Mucosa of rectum (tissue), 2 donors: Measurements from ENCODE around the gene FGGY.
"Not testable (repeated sequence)": the region's sequence is repeated elsewhere in the genome, so short reads cannot be mapped to it uniquely, and the experiment has no call there.

Source experiments
- H3K27ac ChIP-seq, 2 donors: one replicate each; pipeline ENCODE4 v1.7.0; 2013; ENCODE audit warnings: inconsistent platforms in 2 of 2, low read depth in 2 of 2, low read length in 2 of 2
- H3K27me3 ChIP-seq, 2 donors: one replicate each; pipeline ENCODE4 v1.7.0; 2013; ENCODE audit warnings: low read length in 2 of 2; ENCODE audit not compliant: control insufficient read depth in 2 of 2, insufficient read depth in 2 of 2
- H3K36me3 ChIP-seq, 2 donors: one replicate each; pipeline ENCODE4 v1.7.0; 2013; ENCODE audit warnings: low read length in 2 of 2; ENCODE audit not compliant: control insufficient read depth in 2 of 2, insufficient read depth in 2 of 2
- H3K4me1 ChIP-seq, 2 donors: one replicate each; pipeline ENCODE4 v1.7.0; 2013; ENCODE audit warnings: low read length in 2 of 2, mild to moderate bottlenecking in 1 of 2; ENCODE audit not compliant: control insufficient read depth in 2 of 2, insufficient read depth in 2 of 2
- H3K4me3 ChIP-seq, 2 donors: one replicate each; pipeline ENCODE4 v1.7.0; 2013; ENCODE audit warnings: low read length in 2 of 2
- H3K9ac ChIP-seq, 2 donors: one replicate each; pipeline ENCODE4 v1.7.0; 2013; ENCODE audit warnings: low read length in 2 of 2, low read depth in 1 of 2, mild to moderate bottlenecking in 1 of 2
- H3K9me3 ChIP-seq, 2 donors: one replicate each; pipeline ENCODE4 v1.7.0; 2013; ENCODE audit warnings: low read length in 2 of 2; ENCODE audit not compliant: control insufficient read depth in 2 of 2
- donor health status: healthy.
- donor health status: Normal muscosa, but diverticular disease.

The FGGY gene

GRCh38 chr1:59577774-59578173 is 280.9 kb downstream of the FGGY start:
- Histone ChIP-seq H3K27me3 (no peaks in the 10 kb centered on the region), H3K9me3 (no peaks in the 10 kb centered on the region), H3K9ac (no peak overlapping the region), H3K4me1 (no peaks in the 10 kb centered on the region), H3K27ac (no peak overlapping the region), H3K36me3 (no peaks in the 10 kb centered on the region), H3K4me3 (no peak overlapping the region)

DNA sequence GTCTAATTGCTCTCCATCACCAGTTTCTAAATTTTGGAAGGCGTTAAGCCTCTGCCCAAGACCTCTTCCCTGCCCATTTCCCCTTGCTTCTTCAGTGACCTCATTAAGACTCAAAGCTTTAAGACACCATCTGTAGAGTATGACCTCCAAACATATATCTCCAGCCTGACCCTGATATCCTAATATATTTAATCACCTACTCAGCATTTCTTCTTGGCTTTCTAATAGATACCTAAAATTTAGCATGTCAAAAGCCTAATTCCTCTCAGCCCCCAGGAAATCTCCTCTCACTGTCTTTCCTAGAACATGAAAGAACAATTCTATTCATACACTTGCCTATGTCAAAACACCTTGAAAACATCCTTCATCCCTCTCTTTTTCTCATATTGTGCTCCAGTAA is 282.3 kb downstream of the FGGY start:
- H3K9me3 ChIP-seq, result no peaks in the 10 kb centered on the region
- H3K4me3 ChIP-seq, result no peak overlapping the region

GRCh38 chr1:59580257-59580656 is 283.4 kb downstream of the FGGY start:
- Histone ChIP-seq H3K9me3 (no peaks in the 10 kb centered on the region), H3K27me3 (no peaks in the 10 kb centered on the region)

More for the DNA sequence above, 282.3 kb downstream of the FGGY start:
- Histone ChIP-seq H3K27ac (no peak overlapping the region), H3K4me1 (no peaks in the 10 kb centered on the region), H3K9ac (no peak overlapping the region), H3K27me3 (no peaks in the 10 kb centered on the region), H3K36me3 (no peaks in the 10 kb centered on the region)

DNA sequence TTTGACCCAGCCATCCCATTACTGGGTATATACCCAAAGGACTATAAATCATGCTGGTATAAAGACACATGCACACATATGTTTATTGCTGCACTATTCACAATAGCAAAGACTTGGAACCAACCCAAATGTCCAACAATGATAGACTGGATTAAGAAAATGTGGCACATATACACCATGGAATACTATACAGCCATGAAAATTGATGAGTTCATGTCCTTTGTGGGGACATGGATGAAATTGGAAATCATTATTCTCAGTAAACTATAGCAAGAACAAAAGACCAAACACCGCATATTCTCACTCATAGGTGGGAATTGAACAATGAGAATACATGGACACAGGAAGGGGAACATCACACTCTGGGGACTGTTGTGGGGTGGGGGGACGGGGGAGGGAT is 295.5 kb downstream of the FGGY start:
- peaks cover 14 to 21% of the 10 kb centered on the region in 2 donors for H3K4me1 ChIP-seq
- not testable (repeated sequence) for H3K27me3 ChIP-seq, H3K9me3 ChIP-seq, H3K9ac ChIP-seq, H3K4me3 ChIP-seq, H3K36me3 ChIP-seq, H3K27ac ChIP-seq

More at GRCh38 chr1:59580257-59580656, 283.4 kb downstream of the FGGY start:
- Histone ChIP-seq H3K36me3 (no peaks in the 10 kb centered on the region), H3K27ac (no peak overlapping the region), H3K4me1 (no peaks in the 10 kb centered on the region), H3K9ac (no peak overlapping the region), H3K4me3 (no peak overlapping the region)

DNA sequence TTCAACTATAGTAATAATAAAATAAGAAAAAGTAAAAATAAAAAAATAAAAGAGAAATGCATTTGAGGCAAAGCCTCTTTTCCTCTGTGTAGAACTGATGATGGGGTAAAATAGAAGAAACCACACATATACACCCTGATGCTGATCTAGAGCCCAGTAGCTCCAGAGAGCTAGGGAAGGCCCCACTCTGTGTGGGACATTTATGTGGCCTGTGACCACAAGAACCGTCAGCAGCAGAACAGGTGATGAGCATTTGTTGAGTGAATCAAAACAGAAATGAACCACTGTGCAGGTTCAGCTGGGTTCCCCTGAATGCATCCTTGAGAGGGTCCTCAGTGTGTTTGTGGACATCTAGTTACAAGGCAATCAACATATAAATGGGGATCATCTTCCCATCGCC is 296.0 kb downstream of the FGGY start:
- Histone ChIP-seq H3K9me3 (no peaks in the 10 kb centered on the region), H3K27ac (no peak overlapping the region), H3K36me3 (no peaks in the 10 kb centered on the region), H3K9ac (no peak overlapping the region), H3K27me3 (no peaks in the 10 kb centered on the region), H3K4me3 (no peak overlapping the region), H3K4me1 (peaks cover 14 to 21% of the 10 kb centered on the region in 2 donors)

GRCh38 chr1:59593798-59594790 is 297.2 kb downstream of the FGGY start:
- Histone ChIP-seq H3K4me1 (peaks cover 14 to 21% of the 10 kb centered on the region in 2 donors), H3K9me3 (no peaks in the 10 kb centered on the region), H3K9ac (peak overlapping the region in 1 of 2 donors; percentile 14), H3K27me3 (no peaks in the 10 kb centered on the region), H3K36me3 (no peaks in the 10 kb centered on the region), H3K27ac (peak overlapping the region; percentile 52 to 61), H3K4me3 (peak overlapping the region in 1 of 2 donors; percentile 8)

DNA sequence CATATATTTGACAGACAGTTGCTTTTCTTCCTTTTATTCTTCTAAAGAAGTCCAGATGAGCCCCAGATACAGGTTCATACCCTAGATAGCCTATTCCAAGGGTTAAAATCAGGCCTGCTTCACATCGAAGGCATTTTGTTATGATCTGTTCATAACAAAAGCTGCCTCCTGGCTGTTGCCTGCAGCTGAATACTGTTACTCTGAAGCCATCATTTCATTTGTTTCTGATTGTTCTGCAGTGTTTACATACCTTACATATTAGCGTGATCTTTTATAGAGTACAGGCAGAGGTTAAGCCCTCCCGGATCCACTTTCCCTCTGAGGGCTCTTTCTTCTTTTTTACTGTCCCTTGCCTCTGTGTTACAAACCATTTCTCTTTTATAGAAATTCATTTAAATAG is 298.9 kb downstream of the FGGY start:
- Histone ChIP-seq H3K27me3 (no peaks in the 10 kb centered on the region), H3K36me3 (no peaks in the 10 kb centered on the region), H3K4me1 (peaks cover 14 to 21% of the 10 kb centered on the region in 2 donors), H3K9ac (no peak overlapping the region), H3K27ac (no peak overlapping the region), H3K9me3 (no peaks in the 10 kb centered on the region), H3K4me3 (no peak overlapping the region)

DNA sequence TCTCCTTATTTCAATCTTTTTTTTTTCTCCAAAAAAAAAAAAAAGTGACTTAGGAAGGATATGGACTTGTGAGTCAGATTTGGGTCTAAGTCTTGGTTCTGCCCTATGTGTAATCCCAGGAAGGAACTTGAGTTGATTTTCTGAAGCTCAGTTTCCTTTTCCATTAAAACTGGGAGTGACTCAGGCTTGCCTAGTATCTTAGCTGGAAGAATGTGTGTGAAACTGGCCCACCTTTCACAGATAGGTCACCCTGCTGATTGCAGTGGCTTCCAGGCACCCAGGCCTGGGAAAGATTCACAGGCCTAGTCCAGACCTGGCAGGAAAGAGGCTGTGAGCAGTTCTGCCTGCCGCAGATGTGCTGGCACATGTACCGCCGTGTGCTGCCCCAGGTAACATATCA is 299.5 kb downstream of the FGGY start:
- H3K4me3 ChIP-seq, result no peak overlapping the region
- H3K9ac ChIP-seq, result no peak overlapping the region
- no peaks in the 10 kb centered on the region for H3K27me3 ChIP-seq
- no peaks in the 10 kb centered on the region for H3K9me3 ChIP-seq
- peaks cover 14 to 21% of the 10 kb centered on the region in 2 donors for H3K4me1 ChIP-seq
- peak overlapping the region in 1 of 2 donors; percentile 19 for H3K27ac ChIP-seq
- H3K36me3 ChIP-seq, result no peaks in the 10 kb centered on the region

DNA sequence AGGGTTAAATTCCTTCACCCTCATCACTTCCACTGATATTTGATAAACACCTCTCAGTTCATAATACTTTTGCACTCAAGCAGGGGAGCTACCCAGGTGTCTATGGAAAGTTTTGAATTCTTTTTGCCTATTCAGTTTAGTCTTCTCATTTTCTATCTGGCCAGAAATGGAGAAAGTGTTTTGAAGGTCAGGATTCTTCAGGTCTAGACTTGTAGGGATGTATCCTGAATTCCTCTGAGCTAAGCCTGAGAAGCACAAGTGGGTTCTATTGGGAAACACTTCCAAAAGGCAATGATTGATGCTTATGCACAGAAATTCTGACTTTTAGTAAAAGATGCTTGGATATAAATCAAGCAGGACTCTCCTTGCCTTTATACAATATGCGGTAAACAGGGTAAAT is 300.1 kb downstream of the FGGY start:
- Histone ChIP-seq H3K27ac (no peak overlapping the region), H3K4me3 (no peak overlapping the region), H3K36me3 (no peaks in the 10 kb centered on the region), H3K9ac (no peak overlapping the region), H3K4me1 (peaks cover 14 to 21% of the 10 kb centered on the region in 2 donors), H3K9me3 (no peaks in the 10 kb centered on the region), H3K27me3 (no peaks in the 10 kb centered on the region)

DNA sequence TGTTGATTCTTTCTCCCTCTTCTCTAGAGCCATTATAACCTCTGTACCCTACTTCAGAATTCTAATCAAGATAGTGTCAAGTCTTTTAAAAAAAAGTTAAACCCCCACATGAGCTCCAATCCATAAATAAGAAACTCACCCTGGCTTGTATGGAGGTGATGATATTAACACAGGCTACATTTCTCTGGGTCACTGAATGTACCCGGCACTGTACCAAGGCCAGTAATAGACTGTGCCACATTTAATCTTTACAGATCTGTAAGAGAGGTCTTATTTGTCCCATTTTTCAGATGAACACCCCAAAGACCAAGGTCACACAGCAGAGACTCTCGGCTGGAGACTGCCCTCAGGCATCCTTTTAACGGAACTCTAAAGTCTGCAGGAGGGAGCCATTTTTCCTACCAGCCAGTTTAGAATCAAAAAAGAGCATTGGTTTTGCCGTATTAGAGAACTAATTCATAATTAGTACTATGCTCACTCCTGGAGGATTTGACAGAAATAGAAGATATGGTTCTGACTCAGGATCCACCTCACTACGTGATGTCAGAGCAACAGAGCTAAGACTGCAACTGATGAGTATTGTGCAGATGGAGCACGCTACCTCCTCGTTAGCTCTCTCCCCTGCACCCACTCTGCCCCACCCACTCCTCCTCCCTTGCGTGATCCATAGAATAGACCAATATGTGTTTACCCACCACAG is 300.7 kb downstream of the FGGY start:
- H3K9me3 ChIP-seq, result no peaks in the 10 kb centered on the region
- H3K9ac ChIP-seq, result no peak overlapping the region
- H3K4me3 ChIP-seq, result no peak overlapping the region
- no peak overlapping the region for H3K27ac ChIP-seq
- no peaks in the 10 kb centered on the region for H3K27me3 ChIP-seq
- H3K36me3 ChIP-seq, result no peaks in the 10 kb centered on the region
- peaks cover 14 to 21% of the 10 kb centered on the region in 2 donors for H3K4me1 ChIP-seq
